ENCODE data around the gene PBX1. TPM values are rescaled to one million over a fixed set of nuclear protein-coding genes. Genes with fewer than 3 reads are reported as not detected.

The PBX1 gene
- total RNA-seq, 1 donor from 2014 or later = 37.4 TPM

GRCh38 chr1:164638492-164639202 is 79.7 kb downstream of the PBX1 start:
- Histone ChIP-seq H3K36me3 (no peaks in the 10 kb centered on the region), H3K4me3 (no peak overlapping the region), H3K27ac (peak overlapping the region in 1 of 2 donors; percentile 60), H3K9me3 (no peaks in the 10 kb centered on the region), H3K27me3 (no peaks in the 10 kb centered on the region), H3K4me1 (peaks cover 0 to 42% of the 10 kb centered on the region in 2 donors)
- intact Hi-C loops (cut with DNase I) = no loop called here
- DNase-seq (ENCODE audit: low spot score in 2 of 2) = no peak
- no peak for TF ChIP-seq CTCF (IDR thresholded peaks at IDR 0.05)

- H3K4me3 ChIP-seq = no peak overlapping the region
- no peak for TF ChIP-seq CTCF (IDR thresholded peaks at IDR 0.05)
- intact Hi-C loops (cut with DNase I) = no loop called here
- no peak for DNase-seq (ENCODE audit: low spot score in 2 of 2)
- H3K36me3 ChIP-seq = no peaks in the 10 kb centered on the region
- H3K9me3 ChIP-seq = no peaks in the 10 kb centered on the region
- H3K27me3 ChIP-seq = no peaks in the 10 kb centered on the region
- peaks cover 0 to 37% of the 10 kb centered on the region in 2 donors for H3K4me1 ChIP-seq
- peak overlapping the region in 1 of 2 donors; percentile 15 for H3K27ac ChIP-seq
Observed at GRCh38 chr1:164640686-164641352, 81.8 kb downstream of the PBX1 start.

- DNase-seq (ENCODE audit: low spot score in 2 of 2) = no peak
- TF ChIP-seq CTCF (IDR thresholded peaks at IDR 0.05) = no peak
- Histone ChIP-seq H3K36me3 (no peaks in the 10 kb centered on the region), H3K27ac (peak overlapping the region in 1 of 2 donors; percentile 15), H3K9me3 (no peaks in the 10 kb centered on the region), H3K27me3 (no peaks in the 10 kb centered on the region), H3K4me3 (no peak overlapping the region), H3K4me1 (peaks cover 0 to 32% of the 10 kb centered on the region in 2 donors)
- intact Hi-C loops (cut with DNase I) = no loop called here
Observed at GRCh38 chr1:164641353-164641730, 82.4 kb downstream of the PBX1 start.

- Histone ChIP-seq H3K4me1 (peaks cover 0 to 20% of the 10 kb centered on the region in 2 donors), H3K27me3 (no peaks in the 10 kb centered on the region), H3K9me3 (no peaks in the 10 kb centered on the region), H3K27ac (no peak overlapping the region), H3K4me3 (no peak overlapping the region), H3K36me3 (no peaks in the 10 kb centered on the region)
- intact Hi-C loops (cut with DNase I) = no loop called here
- no peak for DNase-seq (ENCODE audit: low spot score in 2 of 2)
- TF ChIP-seq CTCF (IDR thresholded peaks at IDR 0.05) = no peak
Observed at GRCh38 chr1:164643018-164643417, 84.0 kb downstream of the PBX1 start.

DNA sequence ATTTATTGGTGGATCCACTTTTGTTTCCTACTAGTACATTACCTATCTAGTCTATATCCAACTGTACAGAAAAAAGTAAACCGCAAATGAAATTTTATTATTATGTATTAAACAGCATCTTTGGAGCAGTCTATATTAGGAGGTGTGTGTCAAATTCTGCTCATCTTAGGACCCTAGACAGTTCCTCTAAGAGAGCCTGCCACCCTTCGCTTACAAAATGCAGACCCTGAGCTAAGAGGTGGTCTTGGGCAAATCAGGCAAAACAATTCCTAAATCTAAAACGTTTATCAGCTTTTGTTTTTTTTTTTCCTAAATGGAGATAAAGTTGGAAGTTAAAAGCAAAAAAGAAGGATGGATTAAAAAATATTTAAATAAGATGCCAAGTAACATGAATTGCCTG is 85.3 kb downstream of the PBX1 start:
- H3K36me3 ChIP-seq = no peaks in the 10 kb centered on the region
- no peak for DNase-seq (ENCODE audit: low spot score in 2 of 2)
- intact Hi-C loops (cut with DNase I) = no loop called here
- no peak for TF ChIP-seq CTCF (IDR thresholded peaks at IDR 0.05)
- H3K4me3 ChIP-seq = no peak overlapping the region
- peaks cover 0 to 17% of the 10 kb centered on the region in 2 donors for H3K4me1 ChIP-seq
- no peaks in the 10 kb centered on the region for H3K9me3 ChIP-seq
- H3K27ac ChIP-seq = no peak overlapping the region
- no peaks in the 10 kb centered on the region for H3K27me3 ChIP-seq

Data from ascending aorta (tissue), 2 donors.